Activated T-cell treated with anti-CD3 and anti-CD28 coated beads, Interleukin-2, amount 50 U/mL, for 72 hours (primary cell): Measurements from ENCODE around the gene DDX24. TPM values are rescaled to one million over a fixed set of nuclear protein-coding genes. Genes with fewer than 3 reads are reported as not detected.

Experiments used
- ATAC-seq, 2 donors: fragments of 150-1000 bp; cut with Tn5 transposase; replicated peaks in 1 of 2; 2 replicates each; pipeline ENCODE4 v1.10.0; 2021; ENCODE audit warnings: moderate library complexity in 2 of 2, mild to moderate bottlenecking in 1 of 2
- DNase-seq, 2 donors: peaks; one replicate each; pipeline ENCODE4 v3.0.0; 2021 to 2022; ENCODE audit warnings: mixed read lengths in 1 of 2
- H3K27ac Mint-ChIP-seq: one replicate; pipeline ENCODE4 v1.8.0; 2022; ENCODE audit warnings: mild to moderate bottlenecking, moderate library complexity, mixed read lengths
- H3K27me3 Mint-ChIP-seq: one replicate; pipeline ENCODE4 v1.8.0; 2022; ENCODE audit warnings: low read depth, mixed read lengths
- H3K36me3 Mint-ChIP-seq, 2 donors: one replicate each; pipeline ENCODE4 v1.8.0; 2022; ENCODE audit warnings: mixed read lengths in 2 of 2, mild to moderate bottlenecking in 1 of 2; ENCODE audit not compliant: insufficient read depth in 2 of 2
- H3K4me1 Mint-ChIP-seq: one replicate; pipeline ENCODE4 v1.8.0; 2022; ENCODE audit warnings: low read depth, mixed read lengths
- H3K4me3 Mint-ChIP-seq, 2 donors: one replicate each; pipeline ENCODE4 v1.8.0; 2022; ENCODE audit warnings: mild to moderate bottlenecking in 2 of 2, mixed read lengths in 2 of 2, moderate library complexity in 2 of 2
- H3K9me3 Mint-ChIP-seq, 2 donors: one replicate each; pipeline ENCODE4 v1.8.0; 2022; ENCODE audit warnings: mixed read lengths in 2 of 2
- total RNA-seq, 2 donors: library from RNA; stranded (reverse); gene quantifications; one replicate each; pipeline ENCODE4 v1.2.3, GENCODE V29; 2022

DDX24 gene
- total RNA-seq, 2 donors from 2014 or later = 193 to 197 TPM

- H3K4me3 Mint-ChIP-seq = peak overlapping the region; percentile 77 to 81
- DNase-seq (no peak), ATAC-seq (no peak)
- H3K9me3 Mint-ChIP-seq = no peaks in the 10 kb centered on the region
- no peaks in the 10 kb centered on the region for H3K27me3 Mint-ChIP-seq
- H3K27ac Mint-ChIP-seq = no peak overlapping the region
- H3K4me1 Mint-ChIP-seq = peaks cover 40% of the 10 kb centered on the region
- H3K36me3 Mint-ChIP-seq = no peaks in the 10 kb centered on the region
These were observed 53.2 kb downstream of the DDX24 start for GRCh38 chr14:94027566-94028449.

- no peaks in the 10 kb centered on the region for H3K27me3 Mint-ChIP-seq
- peak overlapping the region; percentile 37 to 77 for H3K4me3 Mint-ChIP-seq
- DNase-seq (no peak), ATAC-seq (no peak)
- no peak overlapping the region for H3K27ac Mint-ChIP-seq
- peaks cover 48% of the 10 kb centered on the region for H3K4me1 Mint-ChIP-seq
- H3K9me3 Mint-ChIP-seq = no peaks in the 10 kb centered on the region
- H3K36me3 Mint-ChIP-seq = no peaks in the 10 kb centered on the region
These were observed 54.0 kb downstream of the DDX24 start for GRCh38 chr14:94026889-94027469.

GRCh38 chr14:94026173-94026888 is 54.7 kb downstream of the DDX24 start, which contains the start of gene OTUB2:
Gene OTUB2 (plus strand): TSS chr14:94026340. CDS start chr14:94026538, 198 bp downstream.
- DNase-seq = peak; percentile 96 to 97
- Mint-ChIP-seq H3K27ac (no peak within 1 kb of the TSS), H3K27me3 (no peaks in the 10 kb centered on the region), H3K9me3 (no peaks in the 10 kb centered on the region), H3K4me1 (peaks cover 54% of the 10 kb centered on the region), H3K36me3 (no peaks in the 10 kb centered on the region), H3K4me3 (peak within 1 kb of the TSS; percentile 73 to 79)
- ATAC-seq = peak; percentile 95 to 97

- ATAC-seq (no peak), DNase-seq (no peak)
- Mint-ChIP-seq H3K27ac (no peak overlapping the region), H3K4me1 (peaks cover 61% of the 10 kb centered on the region), H3K4me3 (peak overlapping the region; percentile 73 to 79), H3K36me3 (no peaks in the 10 kb centered on the region), H3K27me3 (no peaks in the 10 kb centered on the region), H3K9me3 (no peaks in the 10 kb centered on the region)
These were observed 55.3 kb downstream of the DDX24 start for GRCh38 chr14:94025720-94026119.

- Mint-ChIP-seq H3K36me3 (no peaks in the 10 kb centered on the region), H3K27ac (no peak overlapping the region), H3K27me3 (no peaks in the 10 kb centered on the region), H3K4me1 (peaks cover 68% of the 10 kb centered on the region), H3K9me3 (no peaks in the 10 kb centered on the region), H3K4me3 (no peak overlapping the region)
- ATAC-seq = no peak
- no peak for DNase-seq
These were observed 56.5 kb downstream of the DDX24 start for GRCh38 chr14:94024549-94024948.

GRCh38 chr14:94022532-94023411 is 58.2 kb downstream of the DDX24 start:
- no peaks in the 10 kb centered on the region for H3K36me3 Mint-ChIP-seq
- H3K9me3 Mint-ChIP-seq = no peaks in the 10 kb centered on the region
- no peak overlapping the region for H3K27ac Mint-ChIP-seq
- DNase-seq = no peak
- ATAC-seq = no peak
- peaks cover 53% of the 10 kb centered on the region for H3K4me1 Mint-ChIP-seq
- H3K27me3 Mint-ChIP-seq = no peaks in the 10 kb centered on the region
- H3K4me3 Mint-ChIP-seq = peak overlapping the region in 1 of 2 donors; percentile 20

- DNase-seq (peak; percentile 30 to 40), ATAC-seq (peak; percentile 27 to 33)
- Mint-ChIP-seq H3K27me3 (no peaks in the 10 kb centered on the region), H3K9me3 (no peaks in the 10 kb centered on the region), H3K27ac (no peak overlapping the region), H3K4me3 (peak overlapping the region; percentile 12 to 52), H3K4me1 (peaks cover 46% of the 10 kb centered on the region), H3K36me3 (no peaks in the 10 kb centered on the region)
These were observed 59.4 kb downstream of the DDX24 start for GRCh38 chr14:94021416-94022157.

GRCh38 chr14:94021001-94021400 is 60.0 kb downstream of the DDX24 start:
- H3K27me3 Mint-ChIP-seq = no peaks in the 10 kb centered on the region
- peak overlapping the region; percentile 18 for H3K27ac Mint-ChIP-seq
- peak overlapping the region in 1 of 2 donors; percentile 52 for H3K4me3 Mint-ChIP-seq
- H3K4me1 Mint-ChIP-seq = peaks cover 45% of the 10 kb centered on the region
- DNase-seq = no peak
- H3K36me3 Mint-ChIP-seq = no peaks in the 10 kb centered on the region
- ATAC-seq = peak in 1 of 2 donors; percentile 21
- H3K9me3 Mint-ChIP-seq = no peaks in the 10 kb centered on the region

- Mint-ChIP-seq H3K4me3 (no peak overlapping the region), H3K27me3 (no peaks in the 10 kb centered on the region), H3K36me3 (no peaks in the 10 kb centered on the region), H3K9me3 (no peaks in the 10 kb centered on the region), H3K27ac (no peak overlapping the region), H3K4me1 (peaks cover 40% of the 10 kb centered on the region)
- no peak for DNase-seq
- ATAC-seq = no peak
These were observed 60.7 kb downstream of the DDX24 start for GRCh38 chr14:94020267-94020666.

GRCh38 chr14:94019329-94019728 is 61.7 kb downstream of the DDX24 start:
- H3K9me3 Mint-ChIP-seq = no peaks in the 10 kb centered on the region
- no peak overlapping the region for H3K4me3 Mint-ChIP-seq
- H3K4me1 Mint-ChIP-seq = peaks cover 40% of the 10 kb centered on the region
- no peak for ATAC-seq
- no peak for DNase-seq
- H3K27me3 Mint-ChIP-seq = no peaks in the 10 kb centered on the region
- H3K27ac Mint-ChIP-seq = no peak overlapping the region
- no peaks in the 10 kb centered on the region for H3K36me3 Mint-ChIP-seq

GRCh38 chr14:94018308-94018707 is 62.7 kb downstream of the DDX24 start:
- peaks cover 34% of the 10 kb centered on the region for H3K4me1 Mint-ChIP-seq

GRCh38 chr14:94016446-94016976 is 64.5 kb downstream of the DDX24 start:
- ATAC-seq = no peak
- no peak overlapping the region for H3K4me3 Mint-ChIP-seq
- no peaks in the 10 kb centered on the region for H3K27me3 Mint-ChIP-seq
- no peaks in the 10 kb centered on the region for H3K36me3 Mint-ChIP-seq
- H3K4me1 Mint-ChIP-seq = peaks cover 25% of the 10 kb centered on the region
- DNase-seq = no peak
- H3K27ac Mint-ChIP-seq = no peak overlapping the region
- no peaks in the 10 kb centered on the region for H3K9me3 Mint-ChIP-seq

More at GRCh38 chr14:94018308-94018707, 62.7 kb downstream of the DDX24 start:
- H3K27ac Mint-ChIP-seq = no peak overlapping the region
- no peak overlapping the region for H3K4me3 Mint-ChIP-seq
- no peaks in the 10 kb centered on the region for H3K9me3 Mint-ChIP-seq
- no peak for ATAC-seq
- no peak for DNase-seq
- no peaks in the 10 kb centered on the region for H3K27me3 Mint-ChIP-seq
- H3K36me3 Mint-ChIP-seq = no peaks in the 10 kb centered on the region
